PC-9 (cell line): ENCODE data around the gene ELMO1.

Experiments used
- EZH2 ChIP-seq: fragments of 200-600 bp; sonication (generic); IDR thresholded peaks from 2 replicates; pipeline ENCODE4 v1.8.0; 2017; ENCODE audit warnings: antibody characterized with exemption, low read depth
- TF ChIP-seq, protein P1 (sequence below): fragments of 200-600 bp; sonication (generic); conservative IDR thresholded peaks from 2 replicates; pipeline ENCODE4 v1.6.1; 2017; ENCODE audit warnings: mixed run types, antibody characterized with exemption, mild to moderate bottlenecking, moderate library complexity

- TF ChIP-seq, protein P1, sequence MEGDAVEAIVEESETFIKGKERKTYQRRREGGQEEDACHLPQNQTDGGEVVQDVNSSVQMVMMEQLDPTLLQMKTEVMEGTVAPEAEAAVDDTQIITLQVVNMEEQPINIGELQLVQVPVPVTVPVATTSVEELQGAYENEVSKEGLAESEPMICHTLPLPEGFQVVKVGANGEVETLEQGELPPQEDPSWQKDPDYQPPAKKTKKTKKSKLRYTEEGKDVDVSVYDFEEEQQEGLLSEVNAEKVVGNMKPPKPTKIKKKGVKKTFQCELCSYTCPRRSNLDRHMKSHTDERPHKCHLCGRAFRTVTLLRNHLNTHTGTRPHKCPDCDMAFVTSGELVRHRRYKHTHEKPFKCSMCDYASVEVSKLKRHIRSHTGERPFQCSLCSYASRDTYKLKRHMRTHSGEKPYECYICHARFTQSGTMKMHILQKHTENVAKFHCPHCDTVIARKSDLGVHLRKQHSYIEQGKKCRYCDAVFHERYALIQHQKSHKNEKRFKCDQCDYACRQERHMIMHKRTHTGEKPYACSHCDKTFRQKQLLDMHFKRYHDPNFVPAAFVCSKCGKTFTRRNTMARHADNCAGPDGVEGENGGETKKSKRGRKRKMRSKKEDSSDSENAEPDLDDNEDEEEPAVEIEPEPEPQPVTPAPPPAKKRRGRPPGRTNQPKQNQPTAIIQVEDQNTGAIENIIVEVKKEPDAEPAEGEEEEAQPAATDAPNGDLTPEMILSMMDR: no peak
- TF ChIP-seq EZH2: no peak
Measured at GRCh38 chr7:37409461-37409860, 39.2 kb downstream of the ELMO1 start.
